Thyroid gland (tissue), 4 donors: ENCODE results near the gene KIRREL1. TPM values are rescaled to one million over a fixed set of nuclear protein-coding genes. Genes with fewer than 3 reads are reported as not detected.

Source experiments
- DNase-seq, 2 donors: peaks; one replicate each; pipeline ENCODE4 v3.0.0-alpha.2; 2019
- H3K27ac ChIP-seq, 3 donors: fragments of 200-600 bp; sonication (generic); 1 replicate in 2 of 3; 2 replicates in 1 of 3; pipeline ENCODE4 v1.5.1; 2016 to 2019; ENCODE audit warnings: mild to moderate bottlenecking in 1 of 3, moderate library complexity in 1 of 3
- H3K27me3 ChIP-seq: fragments of 200-600 bp; sonication (generic); one replicate; pipeline ENCODE4 v1.5.1; 2019
- H3K36me3 ChIP-seq, 2 donors: fragments of 200-600 bp; sonication (generic); one replicate each; pipeline ENCODE4 v1.5.1; 2016 to 2019
- H3K4me1 ChIP-seq, 2 donors: fragments of 200-600 bp; sonication (generic); one replicate each; pipeline ENCODE4 v1.5.1; 2017 to 2019
- H3K4me3 ChIP-seq, 3 donors: fragments of 200-600 bp; sonication (generic); replicated peaks in 1 of 3; 1 replicate in 2 of 3; 2 replicates in 1 of 3; pipeline ENCODE4 v1.5.1; 2016; ENCODE audit warnings: mild to moderate bottlenecking in 1 of 3
- H3K9me3 ChIP-seq: fragments of 200-600 bp; sonication (generic); one replicate; pipeline ENCODE4 v1.5.1; 2017
- POLR2A ChIP-seq, 2 donors: fragments of 450-650 bp; IDR thresholded peaks; one replicate each; pipeline ENCODE4 v1.6.1; 2017; ENCODE audit warnings: antibody characterized with exemption in 2 of 2, mild to moderate bottlenecking in 2 of 2, moderate library complexity in 1 of 2
- WGBS, 2 donors: methylation state at CpG; one replicate each; pipeline ENCODE4 v1.1.5; 2017; 5-methylcytosine and 5-hydroxymethylcytosine counted together
- intact Hi-C: fragments of 100-400 bp; cut with DNase I; formaldehyde crosslinking; loops from one replicate; pipeline ENCODE4 v1.15.1; 2023
- total RNA-seq, 4 donors: library from RNA; depleted of rRNA; stranded (reverse); fragments of >200 nt; gene quantifications; one replicate each; pipeline ENCODE4 v1.2.3, GENCODE V29; 2016
- TF ChIP-seq, protein P1 (sequence below), 6 experiments: fragments of 200-600 bp in 3 of 6; fragments of 450-650 bp in 3 of 6; sonication (generic) in 3 of 6; IDR thresholded peaks; one replicate each; pipeline ENCODE4 v1.5.1; 2016 to 2019; ENCODE audit warnings: antibody characterized with exemption in 6 of 6, mild to moderate bottlenecking in 2 of 6, inconsistent platforms in 1 of 6, moderate library complexity in 1 of 6

The KIRREL1 gene
- total RNA-seq, 4 donors from 2014 or later, result 22.7 to 27.5 (median 24.1) TPM

DNA sequence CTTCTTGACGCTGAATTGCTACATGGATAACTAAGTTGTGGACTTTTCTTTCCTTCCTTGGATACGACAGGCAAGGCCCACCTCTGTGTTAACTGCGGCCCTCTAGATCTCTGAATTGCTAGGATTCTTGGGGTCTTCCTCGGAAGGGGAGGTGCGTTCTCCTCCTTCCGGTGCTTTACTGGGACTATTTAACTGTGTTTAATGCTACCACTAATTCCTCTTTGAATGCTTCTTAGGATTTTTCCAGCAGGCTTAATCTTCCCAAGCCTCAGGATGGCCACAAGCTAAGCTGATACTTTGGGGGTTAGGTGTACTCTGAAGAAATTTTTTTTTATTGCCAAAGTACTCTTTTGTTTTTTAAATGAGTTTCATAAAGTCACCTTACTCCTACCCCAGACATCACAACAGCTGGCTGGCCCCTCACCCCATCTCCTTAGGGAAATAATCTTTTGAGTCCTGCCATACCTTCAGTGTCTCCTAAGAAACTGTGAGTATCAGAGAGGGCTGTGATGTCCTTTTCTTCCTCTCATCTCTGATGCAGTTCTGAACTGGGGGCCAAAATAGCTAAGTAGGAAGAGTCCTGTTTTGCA lies 21.4 kb downstream of the KIRREL1 start:
- Histone ChIP-seq H3K9me3 (no peaks in the 10 kb centered on the region), H3K4me1 (peaks cover 33 to 49% of the 10 kb centered on the region in 2 donors), H3K27ac (no peak overlapping the region), H3K27me3 (no peaks in the 10 kb centered on the region), H3K36me3 (no peaks in the 10 kb centered on the region), H3K4me3 (no peak overlapping the region)
- no peak for DNase-seq
- intact Hi-C loops, result no loop called here
- TF ChIP-seq, protein P1, sequence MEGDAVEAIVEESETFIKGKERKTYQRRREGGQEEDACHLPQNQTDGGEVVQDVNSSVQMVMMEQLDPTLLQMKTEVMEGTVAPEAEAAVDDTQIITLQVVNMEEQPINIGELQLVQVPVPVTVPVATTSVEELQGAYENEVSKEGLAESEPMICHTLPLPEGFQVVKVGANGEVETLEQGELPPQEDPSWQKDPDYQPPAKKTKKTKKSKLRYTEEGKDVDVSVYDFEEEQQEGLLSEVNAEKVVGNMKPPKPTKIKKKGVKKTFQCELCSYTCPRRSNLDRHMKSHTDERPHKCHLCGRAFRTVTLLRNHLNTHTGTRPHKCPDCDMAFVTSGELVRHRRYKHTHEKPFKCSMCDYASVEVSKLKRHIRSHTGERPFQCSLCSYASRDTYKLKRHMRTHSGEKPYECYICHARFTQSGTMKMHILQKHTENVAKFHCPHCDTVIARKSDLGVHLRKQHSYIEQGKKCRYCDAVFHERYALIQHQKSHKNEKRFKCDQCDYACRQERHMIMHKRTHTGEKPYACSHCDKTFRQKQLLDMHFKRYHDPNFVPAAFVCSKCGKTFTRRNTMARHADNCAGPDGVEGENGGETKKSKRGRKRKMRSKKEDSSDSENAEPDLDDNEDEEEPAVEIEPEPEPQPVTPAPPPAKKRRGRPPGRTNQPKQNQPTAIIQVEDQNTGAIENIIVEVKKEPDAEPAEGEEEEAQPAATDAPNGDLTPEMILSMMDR (IDR thresholded peaks at IDR 0.05), result no peak
- TF ChIP-seq POLR2A (IDR thresholded peaks at IDR 0.05), result no peak
- WGBS, 2 donors, result 83 to 87% methylated on average over 6 of the region's 6 CpGs

DNA sequence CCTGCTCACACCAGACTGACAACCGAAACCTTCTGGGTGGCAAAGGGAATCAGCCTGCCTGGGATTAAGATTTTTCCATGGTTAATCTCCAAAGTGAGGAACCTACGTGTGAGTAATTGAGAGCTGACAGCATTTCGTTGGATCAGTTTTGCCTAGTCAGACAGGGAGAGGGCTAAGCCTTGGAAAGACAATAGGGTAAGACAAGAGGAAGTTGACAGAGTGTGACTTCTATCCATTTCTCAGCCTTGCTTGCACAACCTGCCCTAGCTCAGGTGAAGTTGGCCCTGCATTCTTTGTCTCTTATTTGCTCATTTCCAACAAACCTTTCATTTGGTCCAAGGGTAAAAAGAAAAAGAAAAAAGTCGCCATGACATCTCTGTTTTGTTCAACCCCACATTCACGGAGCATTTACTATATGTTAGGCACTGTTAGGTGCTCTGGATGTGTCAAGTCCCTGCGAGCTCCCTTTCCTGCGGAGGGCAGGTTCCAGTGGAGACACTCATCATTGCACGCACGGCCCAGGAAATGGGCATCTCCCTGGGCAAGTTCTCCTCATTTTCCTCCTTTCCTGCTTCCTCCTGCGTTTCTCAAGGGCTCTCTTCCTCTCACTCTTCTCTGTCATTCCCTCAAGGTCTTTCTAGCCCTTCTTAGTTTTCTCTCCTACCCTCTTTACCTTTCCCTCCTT lies 23.3 kb downstream of the KIRREL1 start:
- Histone ChIP-seq H3K36me3 (no peaks in the 10 kb centered on the region), H3K27me3 (no peaks in the 10 kb centered on the region), H3K27ac (peak overlapping the region in 2 of 3 donors; percentile 70 to 71), H3K9me3 (no peaks in the 10 kb centered on the region), H3K4me3 (no peak overlapping the region), H3K4me1 (peaks cover 29 to 47% of the 10 kb centered on the region in 2 donors)
- no peak for DNase-seq
- intact Hi-C loops, result no loop called here
- TF ChIP-seq, protein P1 (IDR thresholded peaks at IDR 0.05), result no peak
- TF ChIP-seq POLR2A (IDR thresholded peaks at IDR 0.05), result no peak
- 71 to 77% methylated on average over 10 of the region's 10 CpGs for WGBS, 2 donors

DNA sequence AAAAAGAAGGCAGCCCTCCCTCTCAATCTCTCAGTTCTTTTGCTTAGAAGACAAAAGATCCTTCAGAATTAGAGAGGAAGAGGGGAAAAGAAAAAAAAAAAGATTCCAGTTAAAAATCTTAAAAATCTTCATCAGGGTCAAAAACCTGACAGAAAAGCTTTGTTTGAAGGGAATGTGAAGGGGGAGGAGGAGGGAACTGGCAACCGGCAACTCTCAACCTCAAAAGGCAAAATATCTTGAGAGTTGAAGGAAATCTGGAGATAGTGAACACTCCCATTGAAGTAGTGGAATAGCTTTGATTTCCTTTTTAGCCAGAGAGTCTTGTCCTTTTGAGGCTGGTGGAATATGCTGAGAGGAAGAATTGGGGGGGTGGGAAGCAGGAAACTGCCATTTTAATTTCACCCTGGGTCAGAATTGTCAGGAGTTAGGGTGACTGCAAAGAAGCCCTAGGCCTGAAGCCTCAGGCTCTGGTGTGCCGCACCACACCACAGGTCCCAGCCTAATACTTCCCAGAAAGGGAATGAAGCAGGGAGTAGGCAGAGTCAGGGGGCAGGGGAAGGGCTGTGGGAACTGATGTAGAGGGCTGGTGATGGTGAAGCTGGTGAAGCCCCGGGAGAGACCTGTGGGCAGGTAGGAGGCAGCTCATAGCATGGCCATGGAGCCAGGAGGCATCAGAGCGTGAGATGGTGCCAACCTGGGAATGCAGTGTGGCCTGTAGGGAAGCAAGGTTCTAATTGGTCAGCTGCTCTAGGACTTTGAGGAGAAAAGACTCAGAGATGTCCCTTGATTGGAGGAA lies 24.6 kb downstream of the KIRREL1 start:
- no peak for DNase-seq
- H3K4me1 ChIP-seq, result peaks cover 41 to 59% of the 10 kb centered on the region in 2 donors
- WGBS, 2 donors, result 74 to 76% methylated on average over 4 of the region's 4 CpGs
- no peaks in the 10 kb centered on the region for H3K9me3 ChIP-seq
- H3K27me3 ChIP-seq, result no peaks in the 10 kb centered on the region
- no peak overlapping the region for H3K4me3 ChIP-seq
- H3K27ac ChIP-seq, result peak overlapping the region; percentile 61 to 71 (median 70)
- intact Hi-C loops, result no loop called here
- TF ChIP-seq POLR2A (IDR thresholded peaks at IDR 0.05), result no peak
- TF ChIP-seq, protein P1 (IDR thresholded peaks at IDR 0.05), result no peak
- no peaks in the 10 kb centered on the region for H3K36me3 ChIP-seq

GRCh38 chr1:158019171-158019868 lies 25.9 kb downstream of the KIRREL1 start:
- TF ChIP-seq POLR2A (IDR thresholded peaks at IDR 0.05), result peak in 1 of 2 donors; percentile 42
- TF ChIP-seq, protein P1 (IDR thresholded peaks at IDR 0.05), result no peak
- intact Hi-C loops, result no loop called here
- H3K27me3 ChIP-seq, result no peaks in the 10 kb centered on the region
- no peaks in the 10 kb centered on the region for H3K36me3 ChIP-seq
- H3K9me3 ChIP-seq, result no peaks in the 10 kb centered on the region
- DNase-seq, result peak; percentile 42 to 61
- peaks cover 46 to 67% of the 10 kb centered on the region in 2 donors for H3K4me1 ChIP-seq
- H3K27ac ChIP-seq, result peak overlapping the region; percentile 31 to 71 (median 61)
- WGBS, 2 donors, result 32 to 39% methylated on average over 4 of the region's 4 CpGs
- H3K4me3 ChIP-seq, result no peak overlapping the region
